A549 (cell line): ENCODE data around the gene GPAT2.

Source experiments
- CBX8 ChIP-seq: fragments of 200-600 bp; sonication (generic); IDR thresholded peaks from 2 replicates; pipeline ENCODE4 v1.6.1; 2016
- CEBPB ChIP-seq, 2 experiments: fragments of >200 bp in 1 of 2; sonication (Bioruptor Twin) in 1 of 2; formaldehyde crosslinking in 1 of 2; IDR thresholded peaks; 2 replicates each; pipeline ENCODE4 v1.6.1; 2012 to 2016
- CHD2 ChIP-seq: fragments of 150-350 bp; IDR thresholded peaks from 2 replicates; pipeline ENCODE4 v1.6.1; 2014; ENCODE audit warnings: low read length; ENCODE audit not compliant: partially characterized antibody
- CTCF ChIP-seq: fragments of >200 bp; sonication (Bioruptor Twin); formaldehyde crosslinking; IDR thresholded peaks from 3 replicates; pipeline ENCODE4 v1.5.1; 2016
- KDM1A ChIP-seq: fragments of 200-600 bp; sonication (generic); IDR thresholded peaks from 2 replicates; pipeline ENCODE4 v1.6.1; 2016; ENCODE audit warnings: low read depth, mild to moderate bottlenecking
- POLR2A ChIP-seq: IDR thresholded peaks from 2 replicates; pipeline ENCODE4 v1.6.1; 2012; ENCODE audit warnings: mild to moderate bottlenecking, low read length
- RAD21 ChIP-seq, 2 experiments: fragments of >200 bp in 1 of 2; sonication (Bioruptor Twin) in 1 of 2; formaldehyde crosslinking in 1 of 2; IDR thresholded peaks in 1 of 2; conservative IDR thresholded peaks in 1 of 2; 2 replicates in 1 of 2; 3 replicates in 1 of 2; pipeline ENCODE4 v1.6.1; 2012 to 2018; ENCODE audit warnings: inconsistent platforms in 1 of 2
- SMC3 ChIP-seq: fragments of >200 bp; sonication (Bioruptor Twin); formaldehyde crosslinking; IDR thresholded peaks from 3 replicates; pipeline ENCODE4 v1.6.1; 2018; ENCODE audit warnings: inconsistent platforms
- USF2 ChIP-seq: fragments of 450-650 bp; IDR thresholded peaks from 2 replicates; pipeline ENCODE4 v1.6.1; 2014; ENCODE audit warnings: antibody characterized with exemption
- TF ChIP-seq, protein P1 (sequence below): IDR thresholded peaks from 2 replicates; pipeline ENCODE4 v1.6.1; 2012
- TF ChIP-seq, protein P2 (sequence below): IDR thresholded peaks from 2 replicates; pipeline ENCODE4 v1.6.1; 2012; ENCODE audit warnings: low read depth, borderline replicate concordance

DNA sequence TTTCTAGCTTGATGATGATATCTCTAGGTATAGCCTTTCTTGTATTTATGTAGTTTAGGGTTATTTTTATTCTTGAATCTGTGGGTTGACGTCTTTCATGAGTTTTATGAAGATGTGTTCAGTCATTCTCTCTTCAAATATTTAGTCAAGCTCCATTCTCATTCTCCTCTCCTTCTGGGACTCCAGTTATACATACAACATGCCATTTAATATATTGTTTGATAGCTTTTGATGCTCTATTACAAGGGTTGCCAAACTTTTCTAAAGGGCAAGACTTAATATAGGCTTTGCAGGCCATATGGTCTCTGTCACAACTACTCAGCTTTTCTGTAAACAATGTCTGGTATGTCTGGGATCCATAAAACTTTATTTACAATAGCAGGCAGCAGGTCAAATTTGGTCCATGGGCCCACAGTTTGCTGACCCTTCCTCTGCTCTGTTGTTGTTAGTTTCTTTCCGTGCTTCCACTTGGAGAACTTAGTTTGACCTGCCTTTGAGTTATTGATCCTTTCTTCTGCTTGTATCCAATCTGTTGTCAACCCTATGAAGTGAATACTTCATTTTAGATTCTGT, 40.6 kb upstream of the GPAT2 start:
- TF ChIP-seq RAD21 (conservative IDR thresholded peaks at IDR 0.05 in 1 of 2, IDR thresholded peaks at IDR 0.05 in 1 of 2) (no peak), CEBPB (IDR thresholded peaks at IDR 0.05) (no peak), CBX8 (no peak), CTCF (no peak), KDM1A (no peak), USF2 (no peak), POLR2A (no peak), SMC3 (no peak), CHD2 (no peak)
- TF ChIP-seq, protein P1, sequence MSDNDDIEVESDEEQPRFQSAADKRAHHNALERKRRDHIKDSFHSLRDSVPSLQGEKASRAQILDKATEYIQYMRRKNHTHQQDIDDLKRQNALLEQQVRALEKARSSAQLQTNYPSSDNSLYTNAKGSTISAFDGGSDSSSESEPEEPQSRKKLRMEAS = no peak
- TF ChIP-seq, protein P2, sequence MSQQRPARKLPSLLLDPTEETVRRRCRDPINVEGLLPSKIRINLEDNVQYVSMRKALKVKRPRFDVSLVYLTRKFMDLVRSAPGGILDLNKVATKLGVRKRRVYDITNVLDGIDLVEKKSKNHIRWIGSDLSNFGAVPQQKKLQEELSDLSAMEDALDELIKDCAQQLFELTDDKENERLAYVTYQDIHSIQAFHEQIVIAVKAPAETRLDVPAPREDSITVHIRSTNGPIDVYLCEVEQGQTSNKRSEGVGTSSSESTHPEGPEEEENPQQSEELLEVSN = no peak
